ENCODE measurements around the gene METTL15. TPM values are rescaled to one million over a fixed set of nuclear protein-coding genes. Genes with fewer than 3 reads are reported as not detected.

Gene METTL15
- total and polyA plus RNA-seq, 2 of the 8 experiments (the other 6 are each of a cell fraction or from before 2014, with no cell fraction given), result 5.4 to 10.5 TPM

DNA sequence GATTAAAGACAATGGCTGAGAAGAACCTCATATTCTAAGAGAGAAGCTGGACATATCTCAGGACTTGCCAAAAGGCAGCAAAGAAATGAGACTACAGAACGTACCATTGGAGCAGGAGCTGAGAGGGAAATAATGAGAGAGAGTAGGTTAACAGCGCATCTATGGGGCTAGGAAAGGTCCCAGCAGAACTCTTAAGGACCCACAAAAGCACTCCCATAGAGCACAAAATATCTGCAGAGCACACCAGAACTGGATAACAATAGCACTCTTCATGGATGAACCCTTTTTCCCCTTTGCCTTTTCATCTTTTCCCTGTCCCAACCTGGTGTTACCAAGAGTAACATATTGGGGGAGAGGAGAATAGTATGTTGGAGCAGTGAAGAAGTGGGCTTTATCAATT, 245.8 kb downstream of the METTL15 start (continued):
- no peak for TF ChIP-seq ASH2L (IDR thresholded peaks at IDR 0.05; ENCODE audit: low read length)
- no peak for TF ChIP-seq HDAC6 (IDR thresholded peaks at IDR 0.05; ENCODE audit: low read depth, low read length)
